ENCODE data around the gene AGBL3. TPM values are rescaled to one million over a fixed set of nuclear protein-coding genes. Genes with fewer than 3 reads are reported as not detected.

Gene AGBL3
- total and polyA plus RNA-seq, 2 of the 8 experiments (the other 6 are each of a cell fraction or from before 2014, with no cell fraction given) = 1.1 to 1.9 TPM

- no peak overlapping the region for H3K9ac ChIP-seq (replicated peaks in 1 of 4; ENCODE audit: extremely low read depth in 1 of 4, low read depth in 3 of 4, low read length in 3 of 4)
- CTCF ChIA-PET (ENCODE audit: partially characterized antibody) = interaction anchor here (0.7 to 2.2 kb wide), 6 partner anchors 11 to 707 kb away, joined by 3 to 8 read pairs (median 3); no protein-coding TSS in a partner anchor
- H3K18ac ChIP-seq (ENCODE audit: extremely low read depth, low read length) = no peak overlapping the region
- TF ChIP-seq SIX5 (IDR thresholded peaks at IDR 0.05; ENCODE audit: low read depth, low read length) = no peak
- TF ChIP-seq GABPA (IDR thresholded peaks at IDR 0.05; ENCODE audit: borderline replicate concordance, insufficient read depth, low read length) = no peak
- TF ChIP-seq CREB1 (IDR thresholded peaks at IDR 0.05) = no peak
- no peak for TF ChIP-seq ZNF274 (IDR thresholded peaks at IDR 0.05; ENCODE audit: borderline replicate concordance, extremely low read depth, low read length)
- TF ChIP-seq MAFK (IDR thresholded peaks at IDR 0.05; ENCODE audit: low read depth, low read length) = no peak
- TF ChIP-seq NRF1 (IDR thresholded peaks at IDR 0.05; ENCODE audit: low read depth, low read length) = no peak
- TF ChIP-seq E2F6 (IDR thresholded peaks at IDR 0.05) = no peak
- no peak for TF ChIP-seq CTCF (IDR thresholded peaks at IDR 0.05; ENCODE audit: control extremely low read depth in 1 of 3, insufficient read depth in 1 of 3, low read depth in 1 of 3, low read length in 3 of 3)
- TF ChIP-seq PHF8 (conservative IDR thresholded peaks at IDR 0.05; ENCODE audit: low read depth, low read length) = no peak
- no peak for TF ChIP-seq KDM5A (IDR thresholded peaks at IDR 0.05; ENCODE audit: low read length)
- TF ChIP-seq HDAC2 (IDR thresholded peaks at IDR 0.05; ENCODE audit: borderline replicate concordance in 1 of 2, low read depth in 2 of 2, low read length in 2 of 2) = no peak
- no peak for TF ChIP-seq TCF12 (IDR thresholded peaks at IDR 0.05; ENCODE audit: low read depth, low read length)
Observed at GRCh38 chr7:135129579-135129978, 143.3 kb downstream of the AGBL3 start.

More at GRCh38 chr7:135129579-135129978, 143.3 kb downstream of the AGBL3 start:
- Histone ChIP-seq H3K23me2 (ENCODE audit: low read depth, low read length) (no peaks in the 10 kb centered on the region), H3K27me3 (replicated peaks in 1 of 4; ENCODE audit: control insufficient read depth in 3 of 4, extremely low read depth in 1 of 4, insufficient read depth in 3 of 4, low read length in 3 of 4) (no peaks in the 10 kb centered on the region), H2BK12ac (ENCODE audit: low read depth, low read length) (no peak overlapping the region), H2BK120ac (replicated peaks; ENCODE audit: low read depth, low read length) (no peak overlapping the region), H2BK20ac (ENCODE audit: low read length) (no peak overlapping the region), H3K27ac (ENCODE audit: low read depth, low read length) (no peak overlapping the region), H2BK5ac (ENCODE audit: low read depth, low read length) (no peak overlapping the region), H3K56ac (replicated peaks; ENCODE audit: insufficient read length, low read depth, low read length) (no peak overlapping the region), H3K23ac (ENCODE audit: insufficient read length) (no peak overlapping the region), H3K4me3 (ENCODE audit: extremely low read depth in 1 of 4, insufficient read depth in 2 of 4, low read depth in 3 of 4, low read length in 4 of 4) (no peak overlapping the region), H3K4ac (replicated peaks; ENCODE audit: insufficient read length, low read depth, low read length) (no peak overlapping the region), H3K79me1 (ENCODE audit: low read depth, low read length) (no peaks in the 10 kb centered on the region), H2BK15ac (ENCODE audit: low read length) (no peak overlapping the region), H4K8ac (ENCODE audit: extremely low read depth, insufficient read depth, low read length) (no peak overlapping the region), H4K91ac (replicated peaks; ENCODE audit: insufficient read length, low read length) (no peak overlapping the region), H4K5ac (ENCODE audit: insufficient read length, low read depth, low read length) (no peak overlapping the region), H3K36me3 (ENCODE audit: control insufficient read depth in 2 of 4, insufficient read depth in 4 of 4, low read length in 3 of 4) (no peaks in the 10 kb centered on the region), H3K9me3 (ENCODE audit: insufficient read depth in 2 of 2, low read depth in 1 of 2, low read length in 1 of 2) (no peaks in the 10 kb centered on the region), H3K4me2 (ENCODE audit: insufficient read depth in 1 of 2, low read depth in 2 of 2, low read length in 2 of 2) (no peak overlapping the region), H3K14ac (ENCODE audit: insufficient read length) (no peak overlapping the region), H3K79me2 (ENCODE audit: control insufficient read depth in 1 of 2, insufficient read depth in 2 of 2, low read length in 2 of 2) (no peaks in the 10 kb centered on the region), H4K20me1 (replicated peaks in 1 of 2; ENCODE audit: control insufficient read depth in 1 of 2, insufficient read depth in 2 of 2, low read length in 2 of 2) (no peaks in the 10 kb centered on the region), H2AFZ (ENCODE audit: low read length) (no peak overlapping the region), H2AK5ac (ENCODE audit: low read depth, low read length) (no peak overlapping the region), H3K4me1 (replicated peaks in 1 of 4; ENCODE audit: control insufficient read depth in 3 of 4, insufficient read depth in 4 of 4, low read length in 3 of 4) (no peaks in the 10 kb centered on the region)
- FAIRE-seq (no peak), DNase-seq (ENCODE audit: low read depth in 1 of 2, low spot score in 2 of 2) (no peak)
- POLR2A ChIA-PET (ENCODE audit: partially characterized antibody) = no interaction called here

All from H1 (cell line).